ENCODE results near the gene FBXO27.

- no peak for TF ChIP-seq CTCF (IDR thresholded peaks at IDR 0.05; ENCODE audit: poor library complexity, severe bottlenecking)
- no peak for TF ChIP-seq EZH2 (IDR thresholded peaks at IDR 0.05; ENCODE audit: borderline replicate concordance, insufficient read depth, low read length, poor library complexity, severe bottlenecking)
- TF ChIP-seq EP300 (conservative IDR thresholded peaks at IDR 0.05; ENCODE audit: poor library complexity, severe bottlenecking), result no peak
- no peak for TF ChIP-seq RAD21 (conservative IDR thresholded peaks at IDR 0.05)
- no peak for TF ChIP-seq TAF1 (IDR thresholded peaks at IDR 0.05; ENCODE audit: low read depth)
- TF ChIP-seq POLR2AphosphoS5 (IDR thresholded peaks at IDR 0.05), result no peak
- TF ChIP-seq MXI1 (conservative IDR thresholded peaks at IDR 0.05; ENCODE audit: poor library complexity, severe bottlenecking), result no peak
- TF ChIP-seq SMC3 (conservative IDR thresholded peaks at IDR 0.05; ENCODE audit: poor library complexity), result no peak
- TF ChIP-seq REST (IDR thresholded peaks at IDR 0.05; ENCODE audit: borderline replicate concordance), result no peak
Measured at GRCh38 chr19:39060171-39060570, 27.8 kb upstream of the FBXO27 start.

Measured in neural cell (in vitro differentiated cells).